Measurements from ENCODE around the gene PPM1J. TPM values are rescaled to one million over a fixed set of nuclear protein-coding genes. Genes with fewer than 3 reads are reported as not detected.

The PPM1J gene
- total RNA-seq, 2 experiments from 2014 or later: 1.7 to 2.8 TPM

DNA sequence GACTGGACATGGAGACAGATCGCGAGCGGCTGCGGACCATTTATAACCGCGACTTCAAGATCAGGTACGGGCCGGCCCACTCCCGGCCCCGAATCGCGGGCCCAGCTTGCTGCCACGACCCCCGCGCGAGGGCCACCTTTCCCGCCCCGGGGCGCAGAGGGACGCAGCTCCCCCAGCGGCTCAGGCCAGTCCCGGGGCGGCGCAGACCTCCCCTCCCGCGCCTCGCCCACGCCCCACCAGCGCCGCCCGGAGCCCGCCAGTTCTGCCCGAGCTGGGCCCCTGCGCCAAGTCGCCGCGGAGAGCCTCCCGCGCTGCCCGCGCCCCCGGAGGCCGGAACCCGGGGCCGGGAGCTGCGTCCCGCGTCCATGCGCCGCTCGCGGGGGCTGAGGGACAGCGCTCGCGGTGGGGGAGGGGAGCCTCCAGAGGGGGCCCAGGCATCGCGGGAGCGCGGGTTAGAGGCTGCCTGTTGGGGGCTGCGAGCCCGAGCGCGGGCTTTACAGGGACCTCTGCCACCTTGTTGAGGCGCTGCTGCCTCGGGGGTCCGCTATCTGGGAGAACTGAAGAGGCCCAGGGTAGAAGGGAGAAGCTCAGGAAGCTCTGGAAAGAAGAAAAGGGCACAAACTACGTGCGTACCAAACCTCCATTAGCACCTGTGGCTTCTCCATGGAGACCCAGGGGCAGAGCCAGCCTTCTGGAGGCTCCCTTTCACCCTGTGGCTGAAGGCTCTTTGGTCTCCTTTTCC is 40.0 kb downstream of the PPM1J start:
- Mint-ChIP-seq H3K9me3 (no peaks in the 10 kb centered on the region), H3K4me3 (peak overlapping the region; percentile 95), H3K27me3 (no peaks in the 10 kb centered on the region), H3K4me1 (ENCODE audit: low read depth) (peaks cover 52% of the 10 kb centered on the region), H3K27ac (peak overlapping the region; percentile 97), H3K36me3 (ENCODE audit: low read depth) (peaks cover 45% of the 10 kb centered on the region)
- TF ChIP-seq, protein P1, sequence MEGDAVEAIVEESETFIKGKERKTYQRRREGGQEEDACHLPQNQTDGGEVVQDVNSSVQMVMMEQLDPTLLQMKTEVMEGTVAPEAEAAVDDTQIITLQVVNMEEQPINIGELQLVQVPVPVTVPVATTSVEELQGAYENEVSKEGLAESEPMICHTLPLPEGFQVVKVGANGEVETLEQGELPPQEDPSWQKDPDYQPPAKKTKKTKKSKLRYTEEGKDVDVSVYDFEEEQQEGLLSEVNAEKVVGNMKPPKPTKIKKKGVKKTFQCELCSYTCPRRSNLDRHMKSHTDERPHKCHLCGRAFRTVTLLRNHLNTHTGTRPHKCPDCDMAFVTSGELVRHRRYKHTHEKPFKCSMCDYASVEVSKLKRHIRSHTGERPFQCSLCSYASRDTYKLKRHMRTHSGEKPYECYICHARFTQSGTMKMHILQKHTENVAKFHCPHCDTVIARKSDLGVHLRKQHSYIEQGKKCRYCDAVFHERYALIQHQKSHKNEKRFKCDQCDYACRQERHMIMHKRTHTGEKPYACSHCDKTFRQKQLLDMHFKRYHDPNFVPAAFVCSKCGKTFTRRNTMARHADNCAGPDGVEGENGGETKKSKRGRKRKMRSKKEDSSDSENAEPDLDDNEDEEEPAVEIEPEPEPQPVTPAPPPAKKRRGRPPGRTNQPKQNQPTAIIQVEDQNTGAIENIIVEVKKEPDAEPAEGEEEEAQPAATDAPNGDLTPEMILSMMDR (IDR thresholded peaks at IDR 0.05): no peak
- intact Hi-C loops (cut with micrococcal nuclease): loop anchor here (5.0 kb wide), 2 partner anchors 32 to 53 kb away; partner anchors contain the start of gene RHOC
- ChIA-PET CTCF (interaction anchor here (0.6 to 4.3 kb wide), 15 partner anchors 18 to 284 kb away, joined by 3 to 19 read pairs (median 3); partner anchors contain the start of gene PPM1J), POLR2A (interaction anchor here (0.6 to 5.0 kb wide), 22 partner anchors 9 to 420 kb away, joined by 3 to 59 read pairs (median 5); partner anchors contain the start of genes CAPZA1, PPM1J and ST7L)
- ATAC-seq (peak; percentile 41), DNase-seq (peak; percentile 58)

GRCh38 chr1:112674440-112674985 is 40.6 kb downstream of the PPM1J start, which contains the start of gene MOV10:
Gene MOV10, plus strand, starts transcription at chr1:112674659. Its CDS starts 254 bp downstream, at chr1:112674913.
- intact Hi-C loops (cut with micrococcal nuclease): loop anchor here (5.0 kb wide), 2 partner anchors 33 to 52 kb away; partner anchors contain the start of gene RHOC
- H3K9me3 Mint-ChIP-seq: no peaks in the 10 kb centered on the region
- ChIA-PET CTCF (interaction anchor here (0.7 to 4.3 kb wide), 12 partner anchors 18 to 283 kb away, joined by 3 to 19 read pairs (median 3); partner anchors contain the start of gene PPM1J), POLR2A (interaction anchor here (0.6 to 5.0 kb wide), 21 partner anchors 11 to 421 kb away, joined by 3 to 59 read pairs (median 5); partner anchors contain the start of genes CAPZA1, PPM1J, SLC16A1 and ST7L)
- peaks cover 47% of the 10 kb centered on the region for H3K36me3 Mint-ChIP-seq (ENCODE audit: low read depth)
- H3K27me3 Mint-ChIP-seq: no peaks in the 10 kb centered on the region
- peaks cover 56% of the 10 kb centered on the region for H3K4me1 Mint-ChIP-seq (ENCODE audit: low read depth)
- peak within 1 kb of the TSS; percentile 97 for H3K27ac Mint-ChIP-seq
- TF ChIP-seq, protein P1 (IDR thresholded peaks at IDR 0.05): no peak
- DNase-seq (peak; percentile 75), ATAC-seq (peak; percentile 80)
- H3K4me3 Mint-ChIP-seq: peak within 1 kb of the TSS; percentile 95

- CTCF ChIA-PET: interaction anchor here (0.7 to 4.3 kb wide), 17 partner anchors 9 to 283 kb away, joined by 3 to 19 read pairs (median 4); partner anchors contain the start of gene PPM1J
- Mint-ChIP-seq H3K4me1 (ENCODE audit: low read depth) (peaks cover 58% of the 10 kb centered on the region), H3K4me3 (peak overlapping the region; percentile 95)
These were observed 41.3 kb downstream of the PPM1J start for GRCh38 chr1:112673592-112674439.

GRCh38 chr1:112672842-112673241 is 42.3 kb downstream of the PPM1J start:
- Mint-ChIP-seq H3K36me3 (ENCODE audit: low read depth) (peaks cover 56% of the 10 kb centered on the region), H3K27me3 (no peaks in the 10 kb centered on the region), H3K27ac (peak overlapping the region; percentile 50), H3K4me3 (no peak overlapping the region), H3K9me3 (no peaks in the 10 kb centered on the region), H3K4me1 (ENCODE audit: low read depth) (peaks cover 58% of the 10 kb centered on the region)
- POLR2A ChIA-PET: interaction anchor here (1.0 to 5.0 kb wide), 6 partner anchors 10 to 54 kb away, joined by 3 to 50 read pairs (median 12); partner anchors contain the start of genes CAPZA1 and ST7L
- intact Hi-C loops (cut with micrococcal nuclease): loop anchor here (5.0 kb wide), 2 partner anchors 34 to 51 kb away; partner anchors contain the start of gene RHOC
- TF ChIP-seq, protein P1 (IDR thresholded peaks at IDR 0.05): no peak
- DNase-seq (no peak), ATAC-seq (no peak)
- CTCF ChIA-PET: interaction anchor here (0.6 to 4.3 kb wide), 11 partner anchors 8 to 282 kb away, joined by 3 to 19 read pairs (median 4); no protein-coding TSS in a partner anchor

More at GRCh38 chr1:112673592-112674439, 41.3 kb downstream of the PPM1J start:
- TF ChIP-seq, protein P1 (IDR thresholded peaks at IDR 0.05): peak; percentile 53
- Mint-ChIP-seq H3K27ac (peak overlapping the region; percentile 97), H3K9me3 (no peaks in the 10 kb centered on the region), H3K36me3 (ENCODE audit: low read depth) (peaks cover 51% of the 10 kb centered on the region), H3K27me3 (no peaks in the 10 kb centered on the region)
- DNase-seq (peak; percentile 17), ATAC-seq (peak; percentile 15)
- intact Hi-C loops (cut with micrococcal nuclease): loop anchor here (5.0 kb wide), 2 partner anchors 33 to 52 kb away; partner anchors contain the start of gene RHOC
- POLR2A ChIA-PET: interaction anchor here (0.6 to 5.0 kb wide), 14 partner anchors 11 to 282 kb away, joined by 3 to 59 read pairs (median 6); partner anchors contain the start of genes CAPZA1, PPM1J, SLC16A1 and ST7L
